ENCODE measurements around the gene SCCPDH. TPM values are rescaled to one million over a fixed set of nuclear protein-coding genes. Genes with fewer than 3 reads are reported as not detected.

Gene SCCPDH
- total RNA-seq, 1 donor from 2014 or later = 35.3 TPM

GRCh38 chr1:246801241-246802020 is 77.2 kb downstream of the SCCPDH start:
- H3K4me3 ChIP-seq = no peak overlapping the region
- no peaks in the 10 kb centered on the region for H3K27me3 ChIP-seq (ENCODE audit: low read depth)
- no peak for DNase-seq
- intact Hi-C loops (cut with DNase I) = no loop called here
- H3K27ac ChIP-seq = no peak overlapping the region
- H3K36me3 ChIP-seq = no peaks in the 10 kb centered on the region
- no peaks in the 10 kb centered on the region for H3K4me1 ChIP-seq
- TF ChIP-seq CTCF (IDR thresholded peaks at IDR 0.05) = no peak
- H3K9me3 ChIP-seq = no peaks in the 10 kb centered on the region
- ATAC-seq = no peak

GRCh38 chr1:246803373-246803772 is 79.2 kb downstream of the SCCPDH start:
- no peak for DNase-seq
- no peak overlapping the region for H3K27ac ChIP-seq
- H3K36me3 ChIP-seq = no peaks in the 10 kb centered on the region
- no peak overlapping the region for H3K4me3 ChIP-seq
- TF ChIP-seq CTCF (IDR thresholded peaks at IDR 0.05) = no peak
- H3K9me3 ChIP-seq = no peaks in the 10 kb centered on the region
- intact Hi-C loops (cut with DNase I) = no loop called here
- ATAC-seq = no peak
- no peaks in the 10 kb centered on the region for H3K27me3 ChIP-seq (ENCODE audit: low read depth)
- H3K4me1 ChIP-seq = no peaks in the 10 kb centered on the region

GRCh38 chr1:246803883-246804282 is 79.7 kb downstream of the SCCPDH start:
- no peak for ATAC-seq
- no peaks in the 10 kb centered on the region for H3K36me3 ChIP-seq
- DNase-seq = no peak
- no peak overlapping the region for H3K27ac ChIP-seq
- intact Hi-C loops (cut with DNase I) = no loop called here
- no peaks in the 10 kb centered on the region for H3K9me3 ChIP-seq
- H3K4me3 ChIP-seq = no peak overlapping the region
- no peaks in the 10 kb centered on the region for H3K4me1 ChIP-seq
- no peaks in the 10 kb centered on the region for H3K27me3 ChIP-seq (ENCODE audit: low read depth)
- no peak for TF ChIP-seq CTCF (IDR thresholded peaks at IDR 0.05)

- H3K4me1 ChIP-seq = no peaks in the 10 kb centered on the region
- TF ChIP-seq CTCF (IDR thresholded peaks at IDR 0.05) = no peak
- H3K9me3 ChIP-seq = no peaks in the 10 kb centered on the region
- H3K36me3 ChIP-seq = no peaks in the 10 kb centered on the region
- ATAC-seq = no peak
- intact Hi-C loops (cut with DNase I) = no loop called here
- no peak for DNase-seq
- H3K4me3 ChIP-seq = no peak overlapping the region
- H3K27ac ChIP-seq = no peak overlapping the region
- H3K27me3 ChIP-seq (ENCODE audit: low read depth) = no peaks in the 10 kb centered on the region
Observed at GRCh38 chr1:246805135-246805716, 81.0 kb downstream of the SCCPDH start.

GRCh38 chr1:246809473-246809872 is 85.3 kb downstream of the SCCPDH start:
- DNase-seq (no peak), ATAC-seq (no peak)
- intact Hi-C loops (cut with DNase I) = no loop called here
- Histone ChIP-seq H3K27me3 (ENCODE audit: low read depth) (no peaks in the 10 kb centered on the region), H3K4me1 (no peaks in the 10 kb centered on the region), H3K27ac (no peak overlapping the region), H3K4me3 (no peak overlapping the region), H3K36me3 (no peaks in the 10 kb centered on the region), H3K9me3 (no peaks in the 10 kb centered on the region)
- TF ChIP-seq CTCF (IDR thresholded peaks at IDR 0.05) = no peak
